ENCODE results near the gene SNAP47.

The SNAP47 gene

GRCh38 chr1:227786673-227787512 lies 51.7 kb downstream of the SNAP47 start:
- Histone ChIP-seq H3K27ac (ENCODE audit: low read depth, low read length, severe bottlenecking) (no peak overlapping the region), H3K4me1 (ENCODE audit: control insufficient read depth, insufficient read depth, low read length, poor library complexity, severe bottlenecking) (no peaks in the 10 kb centered on the region), H3K9me3 (ENCODE audit: control insufficient read depth, low read length) (no peaks in the 10 kb centered on the region), H3K4me3 (ENCODE audit: extremely low read depth, insufficient read depth, low read length, poor library complexity, severe bottlenecking) (no peak overlapping the region), H3K36me3 (ENCODE audit: control insufficient read depth, insufficient read depth, low read length) (no peaks in the 10 kb centered on the region)
- 73 to 77% methylated on average over 36 to 43 of the region's 45 CpGs for WGBS, 2 experiments (ENCODE audit: insufficient coverage in 2 of 2)

GRCh38 chr1:227787513-227788270 lies 52.5 kb downstream of the SNAP47 start:
- H3K4me3 ChIP-seq (ENCODE audit: extremely low read depth, insufficient read depth, low read length, poor library complexity, severe bottlenecking), result peak overlapping the region; percentile 38

GRCh38 chr1:227788271-227789083 lies 53.2 kb downstream of the SNAP47 start:
- H3K36me3 ChIP-seq (ENCODE audit: control insufficient read depth, insufficient read depth, low read length), result no peaks in the 10 kb centered on the region
- H3K4me1 ChIP-seq (ENCODE audit: control insufficient read depth, insufficient read depth, low read length, poor library complexity, severe bottlenecking), result peaks cover 1% of the 10 kb centered on the region
- H3K4me3 ChIP-seq (ENCODE audit: extremely low read depth, insufficient read depth, low read length, poor library complexity, severe bottlenecking), result peak overlapping the region; percentile 44
- H3K27ac ChIP-seq (ENCODE audit: low read depth, low read length, severe bottlenecking), result no peak overlapping the region
- no peaks in the 10 kb centered on the region for H3K9me3 ChIP-seq (ENCODE audit: control insufficient read depth, low read length)
- 2% methylated on average over 38 to 49 of the region's 68 CpGs for WGBS, 2 experiments (ENCODE audit: insufficient coverage in 2 of 2)

More at GRCh38 chr1:227787513-227788270, 52.5 kb downstream of the SNAP47 start:
- Histone ChIP-seq H3K27ac (ENCODE audit: low read depth, low read length, severe bottlenecking) (no peak overlapping the region), H3K36me3 (ENCODE audit: control insufficient read depth, insufficient read depth, low read length) (no peaks in the 10 kb centered on the region), H3K4me1 (ENCODE audit: control insufficient read depth, insufficient read depth, low read length, poor library complexity, severe bottlenecking) (no peaks in the 10 kb centered on the region), H3K9me3 (ENCODE audit: control insufficient read depth, low read length) (no peaks in the 10 kb centered on the region)
- 1% methylated on average over 25 to 56 of the region's 60 CpGs for WGBS, 2 experiments (ENCODE audit: insufficient coverage in 2 of 2)

- H3K9me3 ChIP-seq (ENCODE audit: control insufficient read depth, low read length), result no peaks in the 10 kb centered on the region
- H3K36me3 ChIP-seq (ENCODE audit: control insufficient read depth, insufficient read depth, low read length), result no peaks in the 10 kb centered on the region
- H3K27ac ChIP-seq (ENCODE audit: low read depth, low read length, severe bottlenecking), result no peak overlapping the region
- H3K4me1 ChIP-seq (ENCODE audit: control insufficient read depth, insufficient read depth, low read length, poor library complexity, severe bottlenecking), result peaks cover 9% of the 10 kb centered on the region
- peak overlapping the region; percentile 44 for H3K4me3 ChIP-seq (ENCODE audit: extremely low read depth, insufficient read depth, low read length, poor library complexity, severe bottlenecking)
- WGBS, 2 experiments (ENCODE audit: insufficient coverage in 2 of 2), result 56 to 61% methylated on average over 20 of the region's 23 CpGs
Observed at GRCh38 chr1:227789084-227790033, 54.1 kb downstream of the SNAP47 start.

- H3K36me3 ChIP-seq (ENCODE audit: control insufficient read depth, insufficient read depth, low read length), result no peaks in the 10 kb centered on the region
- WGBS, 2 experiments (ENCODE audit: insufficient coverage in 2 of 2), result 74 to 100% methylated on average over 2 of the region's 2 CpGs
- H3K27ac ChIP-seq (ENCODE audit: low read depth, low read length, severe bottlenecking), result no peak overlapping the region
- peaks cover 13% of the 10 kb centered on the region for H3K4me1 ChIP-seq (ENCODE audit: control insufficient read depth, insufficient read depth, low read length, poor library complexity, severe bottlenecking)
- H3K9me3 ChIP-seq (ENCODE audit: control insufficient read depth, low read length), result no peaks in the 10 kb centered on the region
- H3K4me3 ChIP-seq (ENCODE audit: extremely low read depth, insufficient read depth, low read length, poor library complexity, severe bottlenecking), result no peak overlapping the region
Observed at GRCh38 chr1:227790034-227790400, 54.8 kb downstream of the SNAP47 start.

- H3K36me3 ChIP-seq (ENCODE audit: control insufficient read depth, insufficient read depth, low read length), result no peaks in the 10 kb centered on the region
- H3K4me3 ChIP-seq (ENCODE audit: extremely low read depth, insufficient read depth, low read length, poor library complexity, severe bottlenecking), result no peak overlapping the region
- 89 to 100% methylated on average over 3 to 4 of the region's 4 CpGs for WGBS, 2 experiments (ENCODE audit: insufficient coverage in 2 of 2)
- H3K27ac ChIP-seq (ENCODE audit: low read depth, low read length, severe bottlenecking), result no peak overlapping the region
- peaks cover 13% of the 10 kb centered on the region for H3K4me1 ChIP-seq (ENCODE audit: control insufficient read depth, insufficient read depth, low read length, poor library complexity, severe bottlenecking)
- no peaks in the 10 kb centered on the region for H3K9me3 ChIP-seq (ENCODE audit: control insufficient read depth, low read length)
Observed at GRCh38 chr1:227790868-227791267, 55.6 kb downstream of the SNAP47 start.

GRCh38 chr1:227791425-227792143 lies 56.3 kb downstream of the SNAP47 start:
- Histone ChIP-seq H3K4me3 (ENCODE audit: extremely low read depth, insufficient read depth, low read length, poor library complexity, severe bottlenecking) (no peak overlapping the region), H3K9me3 (ENCODE audit: control insufficient read depth, low read length) (no peaks in the 10 kb centered on the region), H3K27ac (ENCODE audit: low read depth, low read length, severe bottlenecking) (no peak overlapping the region), H3K36me3 (ENCODE audit: control insufficient read depth, insufficient read depth, low read length) (no peaks in the 10 kb centered on the region), H3K4me1 (ENCODE audit: control insufficient read depth, insufficient read depth, low read length, poor library complexity, severe bottlenecking) (peaks cover 13% of the 10 kb centered on the region)
- WGBS, 2 experiments (ENCODE audit: insufficient coverage in 2 of 2), result 92 to 100% methylated on average over 4 of the region's 6 CpGs

- Histone ChIP-seq H3K4me1 (ENCODE audit: control insufficient read depth, insufficient read depth, low read length, poor library complexity, severe bottlenecking) (peaks cover 13% of the 10 kb centered on the region), H3K27ac (ENCODE audit: low read depth, low read length, severe bottlenecking) (no peak overlapping the region), H3K36me3 (ENCODE audit: control insufficient read depth, insufficient read depth, low read length) (no peaks in the 10 kb centered on the region), H3K9me3 (ENCODE audit: control insufficient read depth, low read length) (no peaks in the 10 kb centered on the region), H3K4me3 (ENCODE audit: extremely low read depth, insufficient read depth, low read length, poor library complexity, severe bottlenecking) (no peak overlapping the region)
- 81 to 91% methylated on average over 12 to 16 of the region's 19 CpGs for WGBS, 2 experiments (ENCODE audit: insufficient coverage in 2 of 2)
Observed at GRCh38 chr1:227792216-227793078, 57.2 kb downstream of the SNAP47 start.

Data from mesodermal cell (in vitro differentiated cells).